A673 (cell line): ENCODE measurements around the gene TFDP1. TPM values are rescaled to one million over a fixed set of nuclear protein-coding genes. Genes with fewer than 3 reads are reported as not detected.
A peak's percentile ranks its signal among the peaks of the same experiment; 100 is the strongest.

Source experiments
- BruUV-seq: library from RNA; stranded (reverse); fragments of 400-500 nt; replicated peaks from 2 replicates; lab custom pipeline; 2021; lab: Mats Ljungman, UMichigan
- CTCF ChIA-PET: fragments of 300-600 bp; sonication (Branson Sonifier 250); formaldehyde crosslinking; loops from one replicate; lab custom pipeline; 2022; ENCODE audit warnings: antibody characterized with exemption; lab: Charles Lee
- POLR2A ChIA-PET: fragments of 300-600 bp; sonication (Branson Sonifier 250); formaldehyde crosslinking; loops from one replicate; lab custom pipeline; 2022; ENCODE audit warnings: antibody characterized with exemption; ENCODE audit not compliant: low non-redundant PET; lab: Charles Lee
- DNase-seq: peaks from one replicate; pipeline ENCODE4 v3.0.0-alpha.2; 2015; ENCODE audit warnings: low spot score
- H3K27ac ChIP-seq: fragments of 200-600 bp; sonication (generic); 2 replicates; pipeline ENCODE4 v1.5.1; 2016; ENCODE audit warnings: mixed run types, low read depth, mild to moderate bottlenecking, mixed read lengths, antibody characterized with exemption, low read length; ENCODE audit not compliant: poor library complexity, severe bottlenecking
- H3K27me3 ChIP-seq: fragments of 200-600 bp; sonication (generic); replicated peaks from 2 replicates; pipeline ENCODE4 v1.6.1; 2017; ENCODE audit warnings: mixed run types, low read depth, mild to moderate bottlenecking, mixed read lengths, antibody characterized with exemption, low read length; ENCODE audit not compliant: insufficient read depth, poor library complexity
- H3K36me3 ChIP-seq: fragments of 200-600 bp; sonication (generic); 2 replicates; pipeline ENCODE4 v1.6.1; 2016; ENCODE audit warnings: mixed run types, mild to moderate bottlenecking, mixed read lengths, antibody characterized with exemption, low read length; ENCODE audit not compliant: insufficient read depth, poor library complexity, severe bottlenecking
- H3K4me1 ChIP-seq: fragments of 200-600 bp; sonication (generic); 2 replicates; pipeline ENCODE4 v1.6.1; 2017; ENCODE audit warnings: mixed run types, mild to moderate bottlenecking, mixed read lengths, antibody characterized with exemption, low read length; ENCODE audit not compliant: insufficient read depth, poor library complexity, severe bottlenecking
- H3K4me3 ChIP-seq: fragments of 200-600 bp; sonication (generic); 2 replicates; pipeline ENCODE4 v1.5.1; 2016; ENCODE audit warnings: low read depth, mixed run types, mild to moderate bottlenecking, mixed read lengths, low read length; ENCODE audit not compliant: poor library complexity, severe bottlenecking
- H3K9me3 ChIP-seq: fragments of 200-600 bp; sonication (generic); 2 replicates; pipeline ENCODE4 v1.6.1; 2016; ENCODE audit warnings: mixed run types, low read depth, mild to moderate bottlenecking, mixed read lengths, antibody characterized with exemption, low read length; ENCODE audit not compliant: poor library complexity, severe bottlenecking
- CTCF ChIP-seq: fragments of 300-800, 200-600 bp; sonication (generic); conservative IDR thresholded peaks from 2 replicates; pipeline ENCODE4 v1.5.1; 2017; ENCODE audit warnings: low read depth, mild to moderate bottlenecking, antibody characterized with exemption, low read length, moderate library complexity, mixed read lengths
- EZH2 ChIP-seq: fragments of 200-600 bp; sonication (generic); IDR thresholded peaks from 2 replicates; pipeline ENCODE4 v1.6.1; 2017; ENCODE audit warnings: borderline replicate concordance, low read depth, mild to moderate bottlenecking, mixed read lengths, antibody characterized with exemption, low read length; ENCODE audit not compliant: poor library complexity, severe bottlenecking
- intact Hi-C: fragments of 100-400 bp; cut with micrococcal nuclease; formaldehyde crosslinking; loops from one replicate; pipeline ENCODE4 v1.10.0; 2022; ENCODE audit not compliant: unreplicated experiment
- total RNA-seq: library from RNA; stranded (reverse); gene quantifications from 2 replicates; pipeline ENCODE4 v1.2.3, GENCODE V29; 2021

Gene TFDP1
- total RNA-seq, 1 experiment from 2014 or later, result 153 TPM

- BruUV-seq, result no TSS peak
- Histone ChIP-seq H3K4me3 (no peak overlapping the region), H3K4me1 (no peaks in the 10 kb centered on the region), H3K27me3 (no peaks in the 10 kb centered on the region), H3K36me3 (no peaks in the 10 kb centered on the region), H3K27ac (no peak overlapping the region), H3K9me3 (no peaks in the 10 kb centered on the region)
- ChIA-PET CTCF (no interaction called here), POLR2A (no interaction called here)
- intact Hi-C loops, result no loop called here
- no peak for TF ChIP-seq CTCF
- TF ChIP-seq EZH2, result no peak
- no peak for DNase-seq
Measured at GRCh38 chr13:113538689-113539058, 45.9 kb upstream of the TFDP1 start.

GRCh38 chr13:113539176-113539575 is 45.4 kb upstream of the TFDP1 start:
- Histone ChIP-seq H3K9me3 (no peaks in the 10 kb centered on the region), H3K4me1 (no peaks in the 10 kb centered on the region), H3K27ac (no peak overlapping the region), H3K36me3 (no peaks in the 10 kb centered on the region), H3K4me3 (no peak overlapping the region), H3K27me3 (no peaks in the 10 kb centered on the region)
- BruUV-seq, result no TSS peak
- ChIA-PET POLR2A (no interaction called here), CTCF (no interaction called here)
- no peak for TF ChIP-seq CTCF
- no peak for TF ChIP-seq EZH2
- intact Hi-C loops, result no loop called here
- DNase-seq, result no peak

- BruUV-seq, result no TSS peak
Measured at GRCh38 chr13:113539822-113540221, 44.7 kb upstream of the TFDP1 start.

More at GRCh38 chr13:113539822-113540221, 44.7 kb upstream of the TFDP1 start:
- H3K36me3 ChIP-seq, result no peaks in the 10 kb centered on the region
- no peak overlapping the region for H3K4me3 ChIP-seq
- H3K27ac ChIP-seq, result no peak overlapping the region
- no peaks in the 10 kb centered on the region for H3K9me3 ChIP-seq
- CTCF ChIA-PET, result no interaction called here
- intact Hi-C loops, result no loop called here
- no peaks in the 10 kb centered on the region for H3K27me3 ChIP-seq
- H3K4me1 ChIP-seq, result peaks cover under 1% of the 10 kb centered on the region
- peak; percentile 17 for DNase-seq
- POLR2A ChIA-PET, result no interaction called here
- no peak for TF ChIP-seq CTCF
- no peak for TF ChIP-seq EZH2
